ENCODE results near the gene SLC24A4. TPM values are rescaled to one million over a fixed set of nuclear protein-coding genes. Genes with fewer than 3 reads are reported as not detected.

Gene SLC24A4
- total RNA-seq, 2 donors from 2014 or later: 2.7 to 4.4 TPM

DNA sequence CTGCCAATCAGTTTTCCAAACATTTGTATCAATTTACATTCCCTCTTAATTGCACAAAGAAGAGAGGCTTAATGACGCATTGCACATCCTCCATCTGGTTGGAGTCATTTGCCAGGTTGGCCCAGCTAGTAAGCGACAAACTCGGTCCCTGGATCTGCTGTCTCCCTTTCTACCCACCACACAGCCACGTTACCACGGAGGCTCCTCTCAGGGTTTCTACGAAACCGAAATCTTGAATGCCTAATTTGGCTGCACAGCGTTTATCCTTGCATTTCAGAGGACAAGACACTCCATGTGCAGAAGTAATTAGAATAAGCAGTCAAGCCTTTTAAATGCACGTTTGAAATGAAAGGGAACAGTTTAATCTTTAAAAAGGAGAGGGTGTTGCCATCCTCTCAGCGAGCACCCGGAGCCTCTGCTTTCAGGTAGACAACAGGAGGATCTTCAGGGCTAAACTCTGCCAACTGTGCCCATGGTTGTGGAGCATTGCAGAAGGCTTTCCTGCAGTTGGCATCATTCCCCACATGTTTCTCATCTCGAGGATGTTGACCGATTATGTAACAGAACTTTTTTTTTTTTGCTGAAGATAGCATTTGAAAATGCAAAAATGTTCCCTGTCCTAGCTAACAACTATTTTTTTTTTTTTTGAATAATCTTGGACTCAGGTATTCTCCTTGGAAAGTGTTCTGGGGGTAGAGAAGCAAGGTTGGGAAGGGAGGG is 37.8 kb downstream of the SLC24A4 start:
- DNase-seq (ENCODE audit: low spot score): no peak
- TF ChIP-seq, protein P1, sequence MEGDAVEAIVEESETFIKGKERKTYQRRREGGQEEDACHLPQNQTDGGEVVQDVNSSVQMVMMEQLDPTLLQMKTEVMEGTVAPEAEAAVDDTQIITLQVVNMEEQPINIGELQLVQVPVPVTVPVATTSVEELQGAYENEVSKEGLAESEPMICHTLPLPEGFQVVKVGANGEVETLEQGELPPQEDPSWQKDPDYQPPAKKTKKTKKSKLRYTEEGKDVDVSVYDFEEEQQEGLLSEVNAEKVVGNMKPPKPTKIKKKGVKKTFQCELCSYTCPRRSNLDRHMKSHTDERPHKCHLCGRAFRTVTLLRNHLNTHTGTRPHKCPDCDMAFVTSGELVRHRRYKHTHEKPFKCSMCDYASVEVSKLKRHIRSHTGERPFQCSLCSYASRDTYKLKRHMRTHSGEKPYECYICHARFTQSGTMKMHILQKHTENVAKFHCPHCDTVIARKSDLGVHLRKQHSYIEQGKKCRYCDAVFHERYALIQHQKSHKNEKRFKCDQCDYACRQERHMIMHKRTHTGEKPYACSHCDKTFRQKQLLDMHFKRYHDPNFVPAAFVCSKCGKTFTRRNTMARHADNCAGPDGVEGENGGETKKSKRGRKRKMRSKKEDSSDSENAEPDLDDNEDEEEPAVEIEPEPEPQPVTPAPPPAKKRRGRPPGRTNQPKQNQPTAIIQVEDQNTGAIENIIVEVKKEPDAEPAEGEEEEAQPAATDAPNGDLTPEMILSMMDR (IDR thresholded peaks at IDR 0.05): no peak
- H3K27me3 ChIP-seq (replicated peaks; ENCODE audit: insufficient read depth): no peaks in the 10 kb centered on the region
- no peak overlapping the region for H3K4me3 ChIP-seq
- ATAC-seq (ENCODE audit: insufficient number of reproducible peaks, low FRiP score, low read depth): no peak
- no peaks in the 10 kb centered on the region for H3K36me3 ChIP-seq
- H3K4me1 ChIP-seq (ENCODE audit: control insufficient read depth in 1 of 2, low read depth in 2 of 2): peaks cover 0 to 9% of the 10 kb centered on the region in 2 donors
- H3K9me3 ChIP-seq: no peaks in the 10 kb centered on the region
- H3K27ac ChIP-seq: no peak overlapping the region

DNA sequence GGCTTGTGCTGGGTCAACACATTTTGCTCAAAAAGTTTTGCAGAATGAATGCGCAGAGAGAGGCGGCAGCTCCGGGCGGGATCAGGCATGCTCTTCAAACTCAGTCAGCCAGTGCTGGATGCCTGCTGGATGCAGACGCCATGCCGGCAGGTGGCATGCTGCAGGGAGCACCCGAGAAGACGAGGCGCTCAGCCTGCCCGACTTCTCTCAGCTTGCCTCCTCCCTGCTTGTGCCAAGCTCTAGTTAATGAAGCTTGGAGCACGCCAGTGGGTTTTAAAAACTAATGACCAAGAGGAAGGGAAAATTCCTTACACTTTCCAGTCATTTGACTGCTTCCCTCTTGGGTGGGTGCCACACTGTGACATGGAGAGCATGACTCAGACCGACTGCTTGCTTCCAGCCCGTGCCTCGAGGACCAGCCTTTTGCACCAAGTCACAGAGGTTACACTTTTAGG is 39.8 kb downstream of the SLC24A4 start:
- Histone ChIP-seq H3K9me3 (no peaks in the 10 kb centered on the region), H3K4me1 (ENCODE audit: control insufficient read depth in 1 of 2, low read depth in 2 of 2) (peaks cover 0 to 9% of the 10 kb centered on the region in 2 donors), H3K27ac (peak overlapping the region in 1 of 2 donors; percentile 32), H3K27me3 (replicated peaks; ENCODE audit: insufficient read depth) (no peaks in the 10 kb centered on the region), H3K36me3 (no peaks in the 10 kb centered on the region), H3K4me3 (peak overlapping the region; percentile 22)
- TF ChIP-seq, protein P1 (IDR thresholded peaks at IDR 0.05): no peak
- DNase-seq (ENCODE audit: low spot score): peak; percentile 38
- ATAC-seq (ENCODE audit: insufficient number of reproducible peaks, low FRiP score, low read depth): peak; percentile 66

DNA sequence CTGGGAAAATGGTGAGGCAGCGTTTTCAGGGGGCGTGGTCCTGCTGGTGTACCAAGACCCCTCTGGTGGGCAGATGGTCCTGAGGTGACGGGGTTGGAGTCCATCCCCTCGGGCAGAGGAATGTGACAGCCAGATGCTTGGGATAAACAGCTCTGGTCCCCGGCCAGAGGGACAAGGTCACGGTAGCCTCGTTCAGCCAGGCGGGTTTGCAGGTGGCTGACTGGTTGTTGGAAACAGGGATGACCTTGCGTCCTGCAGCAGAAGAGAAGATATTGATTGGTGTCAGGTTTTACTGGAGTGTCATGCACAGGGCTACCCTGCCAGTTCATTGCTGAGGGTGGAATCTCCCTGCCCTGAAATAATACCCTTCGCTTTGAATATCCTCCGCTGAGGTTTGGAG is 43.3 kb downstream of the SLC24A4 start:
- TF ChIP-seq, protein P1 (IDR thresholded peaks at IDR 0.05): no peak
- H3K4me1 ChIP-seq (ENCODE audit: control insufficient read depth in 1 of 2, low read depth in 2 of 2): peaks cover 0 to 9% of the 10 kb centered on the region in 2 donors
- no peak for ATAC-seq (ENCODE audit: insufficient number of reproducible peaks, low FRiP score, low read depth)

DNA sequence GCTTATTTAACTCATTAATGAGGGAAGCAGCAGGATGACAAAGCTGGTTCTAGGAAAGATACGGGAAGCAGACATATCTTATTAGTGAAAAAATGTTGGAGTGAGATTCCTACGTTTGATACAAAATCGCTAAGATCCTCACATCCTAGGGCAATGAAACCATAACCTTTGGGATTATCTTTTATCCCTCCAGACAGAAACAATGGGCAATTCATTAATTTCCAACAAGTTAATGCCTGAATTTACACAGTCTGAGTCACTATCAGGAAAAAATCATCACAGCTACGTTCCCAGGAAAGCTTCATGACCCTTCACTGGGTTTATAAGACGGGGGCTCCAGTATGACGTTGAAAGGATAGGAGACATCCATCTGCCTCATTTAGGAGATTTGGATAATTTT is 45.0 kb downstream of the SLC24A4 start:
- no peak for ATAC-seq (ENCODE audit: insufficient number of reproducible peaks, low FRiP score, low read depth)
- DNase-seq (ENCODE audit: low spot score): no peak
- no peak overlapping the region for H3K27ac ChIP-seq
- no peak overlapping the region for H3K4me3 ChIP-seq
- H3K36me3 ChIP-seq: no peaks in the 10 kb centered on the region
- TF ChIP-seq, protein P1 (IDR thresholded peaks at IDR 0.05): no peak
- H3K27me3 ChIP-seq (replicated peaks; ENCODE audit: insufficient read depth): no peaks in the 10 kb centered on the region
- no peaks in the 10 kb centered on the region for H3K9me3 ChIP-seq
- H3K4me1 ChIP-seq (ENCODE audit: control insufficient read depth in 1 of 2, low read depth in 2 of 2): peaks cover 0 to 4% of the 10 kb centered on the region in 2 donors

More for the DNA sequence above, 43.3 kb downstream of the SLC24A4 start:
- Histone ChIP-seq H3K27me3 (replicated peaks; ENCODE audit: insufficient read depth) (no peaks in the 10 kb centered on the region), H3K9me3 (no peaks in the 10 kb centered on the region), H3K4me3 (no peak overlapping the region), H3K27ac (no peak overlapping the region), H3K36me3 (no peaks in the 10 kb centered on the region)
- DNase-seq (ENCODE audit: low spot score): no peak

DNA sequence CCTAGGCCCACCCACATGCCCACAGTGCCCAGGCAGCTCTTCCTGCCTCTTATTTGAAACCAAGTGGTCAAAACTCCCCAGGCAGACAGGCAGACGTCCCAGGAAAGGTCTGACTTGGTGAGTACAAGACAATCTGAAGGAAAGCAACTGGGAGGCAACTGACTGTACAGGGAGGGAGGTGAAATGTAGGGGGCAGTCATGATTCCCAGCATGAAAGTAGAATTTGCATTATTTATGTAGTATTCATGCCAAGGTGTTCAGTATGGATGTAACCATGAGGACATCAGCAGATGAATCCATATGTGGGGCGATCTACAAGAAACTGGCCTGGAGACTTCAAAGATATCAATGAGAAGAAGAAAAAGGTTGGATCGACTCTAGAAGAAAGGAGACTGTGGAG is 46.1 kb downstream of the SLC24A4 start:
- TF ChIP-seq, protein P1 (IDR thresholded peaks at IDR 0.05): no peak
- no peaks in the 10 kb centered on the region for H3K9me3 ChIP-seq
- ATAC-seq (ENCODE audit: insufficient number of reproducible peaks, low FRiP score, low read depth) (no peak), DNase-seq (ENCODE audit: low spot score) (no peak)
- H3K4me3 ChIP-seq: no peak overlapping the region
- H3K36me3 ChIP-seq: no peaks in the 10 kb centered on the region
- no peaks in the 10 kb centered on the region for H3K4me1 ChIP-seq (ENCODE audit: control insufficient read depth in 1 of 2, low read depth in 2 of 2)
- H3K27ac ChIP-seq: no peak overlapping the region
- H3K27me3 ChIP-seq (replicated peaks; ENCODE audit: insufficient read depth): no peaks in the 10 kb centered on the region
